ENCODE data around the gene TCF20.

DNA sequence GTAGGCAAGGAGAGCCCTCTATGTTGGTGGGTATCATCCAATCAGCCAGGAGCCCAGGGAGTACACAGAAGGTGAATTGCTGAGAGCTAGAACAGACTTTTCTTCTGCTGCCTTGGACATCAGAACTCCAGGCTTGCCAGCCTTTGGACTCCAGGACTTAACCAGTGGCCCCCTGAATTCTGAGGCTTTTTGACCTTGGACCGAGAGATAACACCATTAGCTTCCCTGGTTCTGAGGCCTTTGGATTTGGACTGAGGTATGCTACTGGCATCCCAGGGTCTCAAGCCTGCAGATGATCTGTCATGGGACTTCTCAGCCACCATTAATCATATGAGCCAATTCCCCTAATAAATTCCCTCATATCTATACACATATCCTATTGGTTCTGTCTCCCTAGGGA, 21.5 kb downstream of the TCF20 start:
- no peak for TF ChIP-seq EP300 (IDR thresholded peaks at IDR 0.05)
- TF ChIP-seq, protein P1, sequence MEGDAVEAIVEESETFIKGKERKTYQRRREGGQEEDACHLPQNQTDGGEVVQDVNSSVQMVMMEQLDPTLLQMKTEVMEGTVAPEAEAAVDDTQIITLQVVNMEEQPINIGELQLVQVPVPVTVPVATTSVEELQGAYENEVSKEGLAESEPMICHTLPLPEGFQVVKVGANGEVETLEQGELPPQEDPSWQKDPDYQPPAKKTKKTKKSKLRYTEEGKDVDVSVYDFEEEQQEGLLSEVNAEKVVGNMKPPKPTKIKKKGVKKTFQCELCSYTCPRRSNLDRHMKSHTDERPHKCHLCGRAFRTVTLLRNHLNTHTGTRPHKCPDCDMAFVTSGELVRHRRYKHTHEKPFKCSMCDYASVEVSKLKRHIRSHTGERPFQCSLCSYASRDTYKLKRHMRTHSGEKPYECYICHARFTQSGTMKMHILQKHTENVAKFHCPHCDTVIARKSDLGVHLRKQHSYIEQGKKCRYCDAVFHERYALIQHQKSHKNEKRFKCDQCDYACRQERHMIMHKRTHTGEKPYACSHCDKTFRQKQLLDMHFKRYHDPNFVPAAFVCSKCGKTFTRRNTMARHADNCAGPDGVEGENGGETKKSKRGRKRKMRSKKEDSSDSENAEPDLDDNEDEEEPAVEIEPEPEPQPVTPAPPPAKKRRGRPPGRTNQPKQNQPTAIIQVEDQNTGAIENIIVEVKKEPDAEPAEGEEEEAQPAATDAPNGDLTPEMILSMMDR (IDR thresholded peaks at IDR 0.05) = no peak
- TF ChIP-seq POLR2AphosphoS5 (IDR thresholded peaks at IDR 0.05) = no peak
- no peak for TF ChIP-seq POLR2A (IDR thresholded peaks at IDR 0.05)

All from upper lobe of left lung (tissue), 4 donors.